Measurements from ENCODE around the gene ZNF581.

Gene ZNF581

GRCh38 chr19:55650602-55651230 lies 7.3 kb downstream of the ZNF581 start:
- DNase-seq, result no peak

- DNase-seq, result no peak
Measured at GRCh38 chr19:55651236-55651635, 7.8 kb downstream of the ZNF581 start.

GRCh38 chr19:55652311-55653128 lies 9.1 kb downstream of the ZNF581 start:
- peak; percentile 75 for DNase-seq

- peak; percentile 99 for DNase-seq
Measured at GRCh38 chr19:55653651-55654322, 10.3 kb downstream of the ZNF581 start.

- DNase-seq, result peak; percentile 100
Measured at GRCh38 chr19:55654323-55654867, 10.9 kb downstream of the ZNF581 start.

- peak; percentile 98 for DNase-seq
Measured at GRCh38 chr19:55654868-55655647, 11.6 kb downstream of the ZNF581 start, which contains the start of gene U2AF2. Gene U2AF2 (plus strand): TSS chr19:55655035. CDS start chr19:55655105, 70 bp downstream.

- no peak for DNase-seq
Measured at GRCh38 chr19:55655648-55656040, 12.2 kb downstream of the ZNF581 start.

- DNase-seq, result no peak
Measured at GRCh38 chr19:55656552-55656951, 13.1 kb downstream of the ZNF581 start.

GRCh38 chr19:55656988-55657747 lies 13.7 kb downstream of the ZNF581 start:
- DNase-seq, result no peak

GRCh38 chr19:55658846-55659459 lies 15.5 kb downstream of the ZNF581 start:
- no peak for DNase-seq

GRCh38 chr19:55659822-55660221 lies 16.4 kb downstream of the ZNF581 start:
- DNase-seq, result no peak

- DNase-seq, result no peak
Measured at GRCh38 chr19:55660404-55660803, 17.0 kb downstream of the ZNF581 start.

- DNase-seq, result no peak
Measured at GRCh38 chr19:55660991-55661390, 17.5 kb downstream of the ZNF581 start.

- no peak for DNase-seq
Measured at GRCh38 chr19:55661826-55662225, 18.4 kb downstream of the ZNF581 start.

- no peak for DNase-seq
Measured at GRCh38 chr19:55663846-55664536, 20.5 kb downstream of the ZNF581 start.

GRCh38 chr19:55666343-55667005 lies 23.0 kb downstream of the ZNF581 start:
- no peak for DNase-seq

- no peak for DNase-seq
Measured at GRCh38 chr19:55667006-55667381, 23.5 kb downstream of the ZNF581 start.

- DNase-seq, result no peak
Measured at GRCh38 chr19:55667511-55667910, 24.1 kb downstream of the ZNF581 start.

- peak; percentile 69 for DNase-seq
Measured at GRCh38 chr19:55667958-55668357, 24.5 kb downstream of the ZNF581 start.
